Lower lobe of right lung (tissue), 2 donors: ENCODE data around the gene ITGA7. TPM values are rescaled to one million over a fixed set of nuclear protein-coding genes. Genes with fewer than 3 reads are reported as not detected.

Experiments
- ATAC-seq, 2 donors: fragments of 200-7000 bp; cut with Tn5 transposase; one replicate each; pipeline ENCODE4 v1.9.1; 2020 to 2022; ENCODE audit warnings: mild to moderate bottlenecking in 2 of 2, moderate library complexity in 2 of 2
- DNase-seq: peaks from one replicate; pipeline ENCODE4 v3.0.0-alpha.2; 2020
- H3K27ac ChIP-seq: fragments of 200-600 bp; one replicate; pipeline ENCODE4 v1.8.0; 2022
- H3K27me3 ChIP-seq: fragments of 200-600 bp; one replicate; pipeline ENCODE4 v1.8.0; 2022; ENCODE audit warnings: low read depth
- H3K36me3 ChIP-seq: fragments of 200-600 bp; one replicate; pipeline ENCODE4 v1.8.0; 2022; ENCODE audit warnings: mild to moderate bottlenecking
- H3K4me1 ChIP-seq: fragments of 200-600 bp; one replicate; pipeline ENCODE4 v1.8.0; 2022
- H3K4me3 ChIP-seq: fragments of 200-600 bp; one replicate; pipeline ENCODE4 v1.8.0; 2022; ENCODE audit warnings: mild to moderate bottlenecking
- H3K9me3 ChIP-seq: fragments of 200-600 bp; one replicate; pipeline ENCODE4 v1.8.0; 2022
- intact Hi-C: fragments of 100-400 bp; cut with DNase I; formaldehyde crosslinking; loops from one replicate; pipeline ENCODE4 v1.11.0; 2022
- total RNA-seq: library from RNA; stranded (reverse); fragmentation: NEBNext Ultra II Directional; extraction: Animal tissue kit (Norgen Biotek cat#: 25700); gene quantifications from one replicate; pipeline ENCODE4 v1.2.1, GENCODE V29; 2021
- TF ChIP-seq, protein P1 (sequence below): fragments of 200-600 bp; IDR thresholded peaks from one replicate; pipeline ENCODE4 v1.8.0; 2022; ENCODE audit warnings: antibody characterized with exemption, mild to moderate bottlenecking
- donor health status: DM: no; HTN: yes; CAD: no; lungs with severe emphysema.

ITGA7 gene
- total RNA-seq, 1 donor from 2014 or later = 17.5 TPM

DNA sequence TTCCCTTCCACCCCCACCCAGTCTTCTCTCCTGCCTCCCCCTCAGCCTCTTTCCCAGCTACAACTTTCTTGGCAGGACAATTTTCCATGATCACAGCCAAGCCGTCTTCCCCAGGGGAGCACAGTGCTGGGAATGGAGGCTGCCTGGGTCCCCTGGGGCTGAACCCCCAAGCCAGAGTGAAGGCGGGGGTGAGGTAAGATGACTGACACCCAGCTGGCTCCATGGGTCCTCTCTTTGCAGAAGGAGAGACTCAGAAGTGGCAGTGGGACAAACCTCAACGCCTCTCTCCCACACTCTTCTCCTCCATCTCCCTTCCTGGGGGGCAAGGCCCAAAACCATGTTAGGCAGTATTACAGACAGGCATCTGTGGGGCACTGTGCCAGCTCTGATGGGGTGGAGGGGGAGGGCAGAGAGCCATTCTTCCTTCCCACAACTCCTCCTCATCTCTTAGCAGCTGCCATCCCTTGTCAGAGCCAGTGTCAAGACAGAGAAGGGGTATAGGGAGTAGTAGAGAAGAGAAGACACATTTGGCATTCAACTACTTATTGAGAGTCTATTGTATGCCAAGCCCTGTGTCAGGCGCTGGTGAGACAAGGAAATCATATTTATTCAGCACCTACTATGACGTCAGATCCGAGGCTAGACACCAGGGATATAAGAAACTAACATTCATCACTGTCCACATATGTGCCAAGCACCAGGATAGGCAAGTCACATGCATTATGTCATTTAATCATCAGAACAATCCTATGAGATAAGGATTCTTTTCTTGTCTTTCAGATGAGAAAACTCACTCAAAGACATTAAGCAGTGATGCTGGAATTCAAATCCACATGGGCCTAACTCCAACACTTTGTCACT is 3.6 kb downstream of the ITGA7 start:
- Histone ChIP-seq H3K27me3 (peaks cover 14% of the 10 kb centered on the region), H3K4me1 (peaks cover 18% of the 10 kb centered on the region), H3K9me3 (no peaks in the 10 kb centered on the region), H3K36me3 (no peaks in the 10 kb centered on the region), H3K27ac (no peak overlapping the region), H3K4me3 (no peak overlapping the region)
- ATAC-seq = no peak
- no peak for DNase-seq
- intact Hi-C loops = no loop called here
- TF ChIP-seq, protein P1, sequence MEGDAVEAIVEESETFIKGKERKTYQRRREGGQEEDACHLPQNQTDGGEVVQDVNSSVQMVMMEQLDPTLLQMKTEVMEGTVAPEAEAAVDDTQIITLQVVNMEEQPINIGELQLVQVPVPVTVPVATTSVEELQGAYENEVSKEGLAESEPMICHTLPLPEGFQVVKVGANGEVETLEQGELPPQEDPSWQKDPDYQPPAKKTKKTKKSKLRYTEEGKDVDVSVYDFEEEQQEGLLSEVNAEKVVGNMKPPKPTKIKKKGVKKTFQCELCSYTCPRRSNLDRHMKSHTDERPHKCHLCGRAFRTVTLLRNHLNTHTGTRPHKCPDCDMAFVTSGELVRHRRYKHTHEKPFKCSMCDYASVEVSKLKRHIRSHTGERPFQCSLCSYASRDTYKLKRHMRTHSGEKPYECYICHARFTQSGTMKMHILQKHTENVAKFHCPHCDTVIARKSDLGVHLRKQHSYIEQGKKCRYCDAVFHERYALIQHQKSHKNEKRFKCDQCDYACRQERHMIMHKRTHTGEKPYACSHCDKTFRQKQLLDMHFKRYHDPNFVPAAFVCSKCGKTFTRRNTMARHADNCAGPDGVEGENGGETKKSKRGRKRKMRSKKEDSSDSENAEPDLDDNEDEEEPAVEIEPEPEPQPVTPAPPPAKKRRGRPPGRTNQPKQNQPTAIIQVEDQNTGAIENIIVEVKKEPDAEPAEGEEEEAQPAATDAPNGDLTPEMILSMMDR = no peak

- Histone ChIP-seq H3K27ac (no peak overlapping the region), H3K4me1 (peaks cover 10% of the 10 kb centered on the region), H3K4me3 (no peak overlapping the region), H3K27me3 (peaks cover 14% of the 10 kb centered on the region), H3K36me3 (no peaks in the 10 kb centered on the region), H3K9me3 (no peaks in the 10 kb centered on the region)
- no peak for DNase-seq
- ATAC-seq = no peak
- intact Hi-C loops = no loop called here
- TF ChIP-seq, protein P1 = no peak
These were observed 4.4 kb downstream of the ITGA7 start for GRCh38 chr12:55703288-55703687.

- Histone ChIP-seq H3K27me3 (peaks cover 14% of the 10 kb centered on the region), H3K36me3 (no peaks in the 10 kb centered on the region), H3K27ac (no peak overlapping the region), H3K4me3 (no peak overlapping the region), H3K4me1 (peaks cover 8% of the 10 kb centered on the region), H3K9me3 (no peaks in the 10 kb centered on the region)
- intact Hi-C loops = no loop called here
- DNase-seq (no peak), ATAC-seq (no peak)
- TF ChIP-seq, protein P1 = no peak
These were observed 4.8 kb downstream of the ITGA7 start for GRCh38 chr12:55702861-55703260.

DNA sequence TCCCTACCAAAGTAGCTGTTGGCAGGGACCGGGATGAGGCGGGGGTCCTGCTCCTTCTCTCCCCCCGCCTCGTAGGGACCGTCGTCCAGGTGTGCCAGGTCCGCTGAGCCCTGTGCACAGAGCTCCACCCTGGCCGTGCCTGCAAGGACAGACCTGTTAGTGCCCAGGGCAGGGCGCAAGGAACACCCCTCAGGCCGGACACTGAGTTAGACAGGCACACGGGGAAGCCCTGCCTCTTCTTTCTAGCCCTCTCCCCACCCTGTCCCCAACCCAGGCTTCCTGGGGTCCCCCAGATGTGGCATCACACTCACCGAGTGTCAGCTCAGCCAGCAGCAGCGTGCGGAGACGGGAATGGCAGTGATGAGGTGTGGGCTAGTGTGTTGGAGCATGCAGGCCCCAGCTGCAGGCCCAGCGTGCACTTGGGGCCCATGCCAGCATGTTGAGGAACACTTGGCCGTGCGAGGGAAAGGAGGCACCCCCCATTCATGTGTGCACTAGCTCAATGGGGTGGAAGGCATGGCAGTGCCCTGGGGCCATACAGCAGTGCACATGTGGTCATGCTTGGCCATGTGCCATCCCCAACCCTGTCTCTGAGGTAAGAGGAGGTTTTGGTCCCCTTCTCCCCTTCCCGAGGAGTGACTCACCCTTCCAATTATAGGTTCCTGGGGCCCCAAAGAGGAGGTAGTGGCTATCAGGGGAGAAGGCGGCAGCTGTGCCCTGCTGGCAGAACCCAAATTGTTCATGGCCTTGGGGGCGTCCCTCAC is 7.3 kb downstream of the ITGA7 start:
- no peaks in the 10 kb centered on the region for H3K4me1 ChIP-seq
- TF ChIP-seq, protein P1 = no peak
- no peaks in the 10 kb centered on the region for H3K27me3 ChIP-seq
- DNase-seq (no peak), ATAC-seq (no peak)
- H3K4me3 ChIP-seq = no peak overlapping the region
- no peak overlapping the region for H3K27ac ChIP-seq
- H3K9me3 ChIP-seq = no peaks in the 10 kb centered on the region
- intact Hi-C loops = no loop called here
- no peaks in the 10 kb centered on the region for H3K36me3 ChIP-seq

DNA sequence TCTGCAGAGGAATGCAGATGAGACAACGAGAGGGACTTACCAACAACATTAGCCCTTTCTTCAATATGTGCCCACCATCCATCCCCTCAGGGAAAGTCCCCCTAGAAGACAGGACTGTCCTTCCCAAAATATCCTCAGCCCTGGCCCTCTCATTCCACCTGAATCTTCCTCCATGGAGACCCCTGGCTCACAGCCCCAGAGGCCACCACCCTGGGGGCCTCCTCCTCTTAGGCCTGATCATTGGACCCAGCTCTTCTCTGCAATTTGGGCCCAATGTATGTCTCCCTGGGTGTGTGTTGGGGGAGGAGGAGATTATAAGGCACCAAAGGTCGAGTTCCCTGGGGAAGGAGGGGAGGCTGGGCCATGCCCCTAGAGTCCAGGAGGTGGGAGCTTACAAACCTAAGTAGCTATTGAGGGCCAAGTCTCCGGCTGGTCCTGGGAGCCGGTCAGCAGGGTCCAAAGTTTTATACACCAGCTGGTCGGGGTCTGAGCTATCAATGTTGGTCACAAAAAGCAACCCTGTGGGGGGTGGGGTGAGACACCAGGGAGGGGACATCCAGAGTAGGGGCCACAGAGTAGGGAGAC is 8.1 kb downstream of the ITGA7 start:
- TF ChIP-seq, protein P1 = no peak
- Histone ChIP-seq H3K27me3 (no peaks in the 10 kb centered on the region), H3K4me3 (no peak overlapping the region), H3K36me3 (no peaks in the 10 kb centered on the region), H3K27ac (no peak overlapping the region), H3K4me1 (no peaks in the 10 kb centered on the region), H3K9me3 (no peaks in the 10 kb centered on the region)
- no peak for DNase-seq
- intact Hi-C loops = no loop called here
- no peak for ATAC-seq
